Vagina (tissue), 2 donors: Measurements from ENCODE around the gene SIK3.

ENCODE experiments used
- POLR2A ChIP-seq, 2 donors: fragments of 450-650 bp; IDR thresholded peaks; one replicate each; pipeline ENCODE4 v1.6.1; 2017; ENCODE audit warnings: antibody characterized with exemption in 2 of 2, mild to moderate bottlenecking in 2 of 2, moderate library complexity in 2 of 2
- TF ChIP-seq, protein P1 (sequence below), 3 experiments: fragments of 450-650 bp in 2 of 3; fragments of 200-600 bp in 1 of 3; sonication (generic) in 1 of 3; IDR thresholded peaks; one replicate each; pipeline ENCODE4 v1.5.1; 2017 to 2019; ENCODE audit warnings: antibody characterized with exemption in 3 of 3, mild to moderate bottlenecking in 2 of 3, moderate library complexity in 2 of 3

DNA sequence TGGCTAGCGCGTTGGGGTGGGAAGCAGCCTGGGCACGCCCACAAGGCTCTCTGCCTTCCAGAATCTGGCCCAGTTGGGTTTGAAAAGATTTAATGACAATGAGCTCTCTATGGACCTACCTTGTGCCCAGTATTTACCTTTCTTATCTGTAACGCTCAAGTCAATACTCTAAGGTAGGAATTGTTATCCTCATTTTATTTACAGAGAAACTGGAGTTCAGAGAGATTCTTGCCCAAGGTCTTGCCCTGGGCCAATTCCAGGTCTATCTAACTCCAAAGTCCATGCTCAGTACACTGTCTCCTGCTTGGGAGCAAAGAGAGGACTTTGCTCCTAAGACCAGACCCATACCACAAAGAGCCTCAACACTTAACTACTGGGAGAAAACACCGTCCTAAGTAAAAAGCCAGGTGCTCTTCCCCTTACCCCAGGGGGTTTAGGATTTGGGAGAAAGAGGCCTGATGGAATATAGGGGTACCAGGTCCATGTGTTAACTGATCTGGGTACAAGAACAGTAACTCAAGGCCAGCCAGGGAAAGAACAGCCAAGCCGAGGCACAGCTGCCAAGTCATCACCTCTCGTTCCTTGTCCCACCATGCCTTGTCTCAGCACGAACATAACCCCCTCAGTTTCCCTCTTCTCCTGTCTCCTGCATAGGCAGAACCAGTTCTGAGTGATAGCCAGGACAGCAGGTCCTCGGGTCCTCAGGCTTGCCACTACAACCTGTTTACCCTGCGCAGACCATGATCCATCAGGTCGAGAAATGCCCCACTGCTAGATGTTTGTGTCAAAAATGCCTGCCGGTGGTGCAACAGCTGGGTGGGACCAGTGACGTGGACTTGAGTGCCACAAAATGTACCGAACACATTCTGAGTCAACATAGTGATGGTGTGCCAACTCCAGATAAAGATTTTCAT lies 289.7 kb downstream of the SIK3 start:
- no peak for TF ChIP-seq POLR2A (IDR thresholded peaks at IDR 0.05)
- TF ChIP-seq, protein P1, sequence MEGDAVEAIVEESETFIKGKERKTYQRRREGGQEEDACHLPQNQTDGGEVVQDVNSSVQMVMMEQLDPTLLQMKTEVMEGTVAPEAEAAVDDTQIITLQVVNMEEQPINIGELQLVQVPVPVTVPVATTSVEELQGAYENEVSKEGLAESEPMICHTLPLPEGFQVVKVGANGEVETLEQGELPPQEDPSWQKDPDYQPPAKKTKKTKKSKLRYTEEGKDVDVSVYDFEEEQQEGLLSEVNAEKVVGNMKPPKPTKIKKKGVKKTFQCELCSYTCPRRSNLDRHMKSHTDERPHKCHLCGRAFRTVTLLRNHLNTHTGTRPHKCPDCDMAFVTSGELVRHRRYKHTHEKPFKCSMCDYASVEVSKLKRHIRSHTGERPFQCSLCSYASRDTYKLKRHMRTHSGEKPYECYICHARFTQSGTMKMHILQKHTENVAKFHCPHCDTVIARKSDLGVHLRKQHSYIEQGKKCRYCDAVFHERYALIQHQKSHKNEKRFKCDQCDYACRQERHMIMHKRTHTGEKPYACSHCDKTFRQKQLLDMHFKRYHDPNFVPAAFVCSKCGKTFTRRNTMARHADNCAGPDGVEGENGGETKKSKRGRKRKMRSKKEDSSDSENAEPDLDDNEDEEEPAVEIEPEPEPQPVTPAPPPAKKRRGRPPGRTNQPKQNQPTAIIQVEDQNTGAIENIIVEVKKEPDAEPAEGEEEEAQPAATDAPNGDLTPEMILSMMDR (IDR thresholded peaks at IDR 0.05), result no peak
